Panc1 (cell line): ENCODE data around the gene MTFR2. TPM values are rescaled to one million over a fixed set of nuclear protein-coding genes. Genes with fewer than 3 reads are reported as not detected.

Source experiments
- ATAC-seq: fragments of 200-7000 bp; cut with Tn5 transposase; 2 replicates; pipeline ENCODE4 v1.9.1; 2020; ENCODE audit warnings: mild to moderate bottlenecking, moderate library complexity
- BruUV-seq: library from RNA; stranded (reverse); fragments of 400-500 nt; replicated peaks from 2 replicates; lab custom pipeline; 2021; lab: Mats Ljungman, UMichigan
- CTCF ChIA-PET: fragments of 300-600 bp; sonication (Branson Sonifier 250); formaldehyde crosslinking; loops from one replicate; lab custom pipeline; 2022; ENCODE audit warnings: antibody characterized with exemption; lab: Charles Lee
- POLR2A ChIA-PET: fragments of 300-600 bp; sonication (Branson Sonifier 250); formaldehyde crosslinking; loops from one replicate; lab custom pipeline; 2022; ENCODE audit warnings: antibody characterized with exemption; lab: Charles Lee
- DNase-seq: peaks from one replicate; pipeline ENCODE4 v3.0.0-alpha.2; 2010; ENCODE audit warnings: low read depth, low spot score
- H3K27ac ChIP-seq: 2 replicates; pipeline ENCODE4 v1.5.1; 2011; ENCODE audit warnings: mild to moderate bottlenecking, low read length, inconsistent platforms
- H3K27me3 ChIP-seq: fragments of 200-500 bp; sonication (Bioruptor generic); 2 replicates; pipeline ENCODE4 v1.6.0; 2014; ENCODE audit warnings: low read length, inconsistent platforms; ENCODE audit not compliant: control insufficient read depth, insufficient read depth
- H3K36me3 ChIP-seq: fragments of 200-500 bp; sonication (Bioruptor generic); 2 replicates; pipeline ENCODE4 v1.5.1; 2014; ENCODE audit warnings: inconsistent platforms, mild to moderate bottlenecking, low read length, moderate library complexity; ENCODE audit not compliant: control insufficient read depth, insufficient read depth
- H3K4me1 ChIP-seq: 2 replicates; pipeline ENCODE4 v1.5.1; 2011; ENCODE audit warnings: inconsistent platforms, mild to moderate bottlenecking, low read length, moderate library complexity; ENCODE audit not compliant: control insufficient read depth, insufficient read depth
- H3K4me3 ChIP-seq, 2 experiments: 2 replicates each; pipeline ENCODE4 v1.5.1; 2011 to 2012; ENCODE audit warnings: low read depth in 2 of 2, low read length in 2 of 2, mild to moderate bottlenecking in 2 of 2, inconsistent platforms in 1 of 2, moderate library complexity in 1 of 2
- H3K9me3 ChIP-seq: fragments of 200-500 bp; sonication (Bioruptor generic); 2 replicates; pipeline ENCODE4 v1.5.1; 2014; ENCODE audit warnings: low read depth, mild to moderate bottlenecking, inconsistent platforms, low read length, moderate library complexity; ENCODE audit not compliant: control insufficient read depth, insufficient read depth
- POLR2AphosphoS5 ChIP-seq: IDR thresholded peaks from 2 replicates; pipeline ENCODE4 v1.6.1; 2012; ENCODE audit warnings: mild to moderate bottlenecking, low read depth, low read length, moderate library complexity
- SIN3A ChIP-seq: IDR thresholded peaks from 2 replicates; pipeline ENCODE4 v1.6.1; 2012; ENCODE audit warnings: low read depth, mild to moderate bottlenecking, low read length, moderate library complexity, borderline replicate concordance; ENCODE audit not compliant: insufficient read depth
- TCF7L2 ChIP-seq: IDR thresholded peaks from 2 replicates; pipeline ENCODE4 v1.6.1; 2011; ENCODE audit warnings: mild to moderate bottlenecking, low read depth, low read length, inconsistent platforms
- in situ Hi-C: cut with HindIII; loops from 2 replicates; pipeline ENCODE4 v1.10.0; 2016; ENCODE audit warnings: low sequenced_read_pairs, low pct_unique_long_range_greater_than_20kb
- intact Hi-C: fragments of 100-400 bp; cut with micrococcal nuclease; formaldehyde crosslinking; loops from one replicate; pipeline ENCODE4 v1.10.0; 2022; ENCODE audit not compliant: unreplicated experiment
- total RNA-seq: library from RNA; stranded (reverse); gene quantifications from one replicate; pipeline ENCODE4 v1.2.1, GENCODE V29; 2021; ENCODE audit not compliant: unreplicated experiment
- TF ChIP-seq, protein P1 (sequence below), 2 experiments: IDR thresholded peaks; 2 replicates each; pipeline ENCODE4 v1.6.1; 2011 to 2012; ENCODE audit warnings: low read depth in 2 of 2, control low read depth in 1 of 2, low read length in 1 of 2, mild to moderate bottlenecking in 1 of 2, moderate library complexity in 1 of 2; ENCODE audit not compliant: insufficient read depth in 1 of 2
- TF ChIP-seq, protein P2 (sequence below): fragments of 450-650 bp; IDR thresholded peaks from 2 replicates; pipeline ENCODE4 v1.5.1; 2017; ENCODE audit warnings: mild to moderate bottlenecking

MTFR2 gene
- total RNA-seq, 1 experiment from 2014 or later: 12.8 TPM

DNA sequence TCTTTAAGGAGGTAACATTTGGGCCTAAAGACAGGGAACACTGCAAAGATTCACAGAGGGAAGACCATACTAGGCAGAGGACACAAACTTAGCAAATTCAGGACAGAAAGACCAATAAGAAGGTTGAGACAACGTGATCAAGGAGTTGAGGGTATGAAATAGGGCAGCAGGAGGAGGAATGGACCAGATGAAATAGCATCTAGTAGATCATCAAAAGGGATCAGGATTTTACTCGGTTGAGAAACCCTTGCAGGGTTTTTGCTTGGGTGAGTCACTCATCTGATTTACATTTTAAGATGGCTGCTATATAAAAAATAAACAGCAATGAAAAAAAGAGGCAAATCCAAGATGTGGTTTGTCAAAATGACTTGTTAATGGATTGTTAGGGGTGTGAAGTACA is 34.8 kb upstream of the MTFR2 start:
- H3K4me3 ChIP-seq: no peak overlapping the region
- peaks cover 49% of the 10 kb centered on the region for H3K4me1 ChIP-seq
- no peaks in the 10 kb centered on the region for H3K27me3 ChIP-seq
- DNase-seq: no peak
- CTCF ChIA-PET: no interaction called here
- in situ Hi-C loops: no loop called here
- H3K9me3 ChIP-seq: no peaks in the 10 kb centered on the region
- H3K27ac ChIP-seq: peak overlapping the region; percentile 37
- POLR2A ChIA-PET: no interaction called here
- ATAC-seq: no peak
- TF ChIP-seq, protein P1, sequence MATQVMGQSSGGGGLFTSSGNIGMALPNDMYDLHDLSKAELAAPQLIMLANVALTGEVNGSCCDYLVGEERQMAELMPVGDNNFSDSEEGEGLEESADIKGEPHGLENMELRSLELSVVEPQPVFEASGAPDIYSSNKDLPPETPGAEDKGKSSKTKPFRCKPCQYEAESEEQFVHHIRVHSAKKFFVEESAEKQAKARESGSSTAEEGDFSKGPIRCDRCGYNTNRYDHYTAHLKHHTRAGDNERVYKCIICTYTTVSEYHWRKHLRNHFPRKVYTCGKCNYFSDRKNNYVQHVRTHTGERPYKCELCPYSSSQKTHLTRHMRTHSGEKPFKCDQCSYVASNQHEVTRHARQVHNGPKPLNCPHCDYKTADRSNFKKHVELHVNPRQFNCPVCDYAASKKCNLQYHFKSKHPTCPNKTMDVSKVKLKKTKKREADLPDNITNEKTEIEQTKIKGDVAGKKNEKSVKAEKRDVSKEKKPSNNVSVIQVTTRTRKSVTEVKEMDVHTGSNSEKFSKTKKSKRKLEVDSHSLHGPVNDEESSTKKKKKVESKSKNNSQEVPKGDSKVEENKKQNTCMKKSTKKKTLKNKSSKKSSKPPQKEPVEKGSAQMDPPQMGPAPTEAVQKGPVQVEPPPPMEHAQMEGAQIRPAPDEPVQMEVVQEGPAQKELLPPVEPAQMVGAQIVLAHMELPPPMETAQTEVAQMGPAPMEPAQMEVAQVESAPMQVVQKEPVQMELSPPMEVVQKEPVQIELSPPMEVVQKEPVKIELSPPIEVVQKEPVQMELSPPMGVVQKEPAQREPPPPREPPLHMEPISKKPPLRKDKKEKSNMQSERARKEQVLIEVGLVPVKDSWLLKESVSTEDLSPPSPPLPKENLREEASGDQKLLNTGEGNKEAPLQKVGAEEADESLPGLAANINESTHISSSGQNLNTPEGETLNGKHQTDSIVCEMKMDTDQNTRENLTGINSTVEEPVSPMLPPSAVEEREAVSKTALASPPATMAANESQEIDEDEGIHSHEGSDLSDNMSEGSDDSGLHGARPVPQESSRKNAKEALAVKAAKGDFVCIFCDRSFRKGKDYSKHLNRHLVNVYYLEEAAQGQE (IDR thresholded peaks at IDR 0.05; ENCODE audit: insufficient read depth in 1 of 2, low read depth in 2 of 2, low read length in 1 of 2): no peak
- TF ChIP-seq TCF7L2: no peak
- TF ChIP-seq, protein P2, sequence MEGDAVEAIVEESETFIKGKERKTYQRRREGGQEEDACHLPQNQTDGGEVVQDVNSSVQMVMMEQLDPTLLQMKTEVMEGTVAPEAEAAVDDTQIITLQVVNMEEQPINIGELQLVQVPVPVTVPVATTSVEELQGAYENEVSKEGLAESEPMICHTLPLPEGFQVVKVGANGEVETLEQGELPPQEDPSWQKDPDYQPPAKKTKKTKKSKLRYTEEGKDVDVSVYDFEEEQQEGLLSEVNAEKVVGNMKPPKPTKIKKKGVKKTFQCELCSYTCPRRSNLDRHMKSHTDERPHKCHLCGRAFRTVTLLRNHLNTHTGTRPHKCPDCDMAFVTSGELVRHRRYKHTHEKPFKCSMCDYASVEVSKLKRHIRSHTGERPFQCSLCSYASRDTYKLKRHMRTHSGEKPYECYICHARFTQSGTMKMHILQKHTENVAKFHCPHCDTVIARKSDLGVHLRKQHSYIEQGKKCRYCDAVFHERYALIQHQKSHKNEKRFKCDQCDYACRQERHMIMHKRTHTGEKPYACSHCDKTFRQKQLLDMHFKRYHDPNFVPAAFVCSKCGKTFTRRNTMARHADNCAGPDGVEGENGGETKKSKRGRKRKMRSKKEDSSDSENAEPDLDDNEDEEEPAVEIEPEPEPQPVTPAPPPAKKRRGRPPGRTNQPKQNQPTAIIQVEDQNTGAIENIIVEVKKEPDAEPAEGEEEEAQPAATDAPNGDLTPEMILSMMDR: no peak
- no peak for TF ChIP-seq SIN3A
- no peak for TF ChIP-seq POLR2AphosphoS5
- no TSS peak for BruUV-seq
- H3K36me3 ChIP-seq: peaks cover 19% of the 10 kb centered on the region
- intact Hi-C loops: no loop called here

DNA sequence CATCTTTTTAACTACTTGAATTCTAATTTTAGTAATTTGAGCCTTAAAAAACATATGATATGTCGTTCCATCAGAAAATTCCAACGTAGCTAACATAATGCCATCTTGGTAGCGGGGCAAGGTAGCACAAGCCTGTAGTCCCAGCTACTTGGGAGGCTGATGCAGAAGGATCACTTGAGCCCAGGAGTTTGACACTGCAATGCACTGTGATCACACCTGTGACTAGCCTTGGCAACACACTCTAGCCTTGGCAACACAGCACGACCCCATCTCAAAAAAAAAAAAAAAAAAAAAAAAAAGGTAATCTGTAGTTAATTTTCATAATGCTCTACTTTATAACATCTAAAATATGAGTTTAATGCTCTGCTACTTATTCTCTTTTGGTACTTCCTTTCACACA is 32.8 kb upstream of the MTFR2 start:
- no peak overlapping the region for H3K27ac ChIP-seq
- no peak overlapping the region for H3K4me3 ChIP-seq
- ChIA-PET POLR2A (no interaction called here), CTCF (no interaction called here)
- DNase-seq (no peak), ATAC-seq (no peak)
- peaks cover 48% of the 10 kb centered on the region for H3K4me1 ChIP-seq
- intact Hi-C loops: no loop called here
- no peaks in the 10 kb centered on the region for H3K9me3 ChIP-seq
- H3K36me3 ChIP-seq: peaks cover 31% of the 10 kb centered on the region
- no TSS peak for BruUV-seq
- no peaks in the 10 kb centered on the region for H3K27me3 ChIP-seq
- TF ChIP-seq, protein P2: no peak
- TF ChIP-seq TCF7L2: no peak
- TF ChIP-seq, protein P1 (IDR thresholded peaks at IDR 0.05; ENCODE audit: insufficient read depth in 1 of 2, low read depth in 2 of 2, low read length in 1 of 2): no peak
- TF ChIP-seq SIN3A: no peak
- TF ChIP-seq POLR2AphosphoS5: no peak
- in situ Hi-C loops: no loop called here
